HUES64 (cell line): ENCODE data around the gene KLHL26.
A peak's percentile ranks its signal among the peaks of the same experiment; 100 is the strongest.

Experiments used
- H3K27ac ChIP-seq: 2 replicates; pipeline ENCODE4 v1.7.0; 2013; ENCODE audit warnings: low read depth, low read length, inconsistent platforms
- H3K27me3 ChIP-seq: 2 replicates; pipeline ENCODE4 v1.6.1; 2013; ENCODE audit warnings: mild to moderate bottlenecking, low read length; ENCODE audit not compliant: insufficient read depth
- H3K36me3 ChIP-seq: 2 replicates; pipeline ENCODE4 v1.6.1; 2013; ENCODE audit warnings: mild to moderate bottlenecking, low read length; ENCODE audit not compliant: insufficient read depth
- H3K4me1 ChIP-seq: 2 replicates; pipeline ENCODE4 v1.6.1; 2013; ENCODE audit warnings: mild to moderate bottlenecking, low read length, moderate library complexity; ENCODE audit not compliant: insufficient read depth
- H3K4me3 ChIP-seq: 2 replicates; pipeline ENCODE4 v1.5.1; 2013; ENCODE audit warnings: mild to moderate bottlenecking, low read length, moderate library complexity
- H3K9ac ChIP-seq: 2 replicates; pipeline ENCODE4 v1.6.1; 2013; ENCODE audit warnings: mild to moderate bottlenecking, low read depth, low read length
- H3K9me3 ChIP-seq: 2 replicates; pipeline ENCODE4 v1.6.1; 2013; ENCODE audit warnings: low read depth, low read length; ENCODE audit not compliant: insufficient read depth
- WGBS: fragments of 150-250, 120-280 bp; methylation state at CpG from one replicate; pipeline ENCODE4 v1.1.7; 2013; ENCODE audit warnings: missing lambda C conversion rate; 5-methylcytosine and 5-hydroxymethylcytosine counted together

Gene KLHL26

DNA sequence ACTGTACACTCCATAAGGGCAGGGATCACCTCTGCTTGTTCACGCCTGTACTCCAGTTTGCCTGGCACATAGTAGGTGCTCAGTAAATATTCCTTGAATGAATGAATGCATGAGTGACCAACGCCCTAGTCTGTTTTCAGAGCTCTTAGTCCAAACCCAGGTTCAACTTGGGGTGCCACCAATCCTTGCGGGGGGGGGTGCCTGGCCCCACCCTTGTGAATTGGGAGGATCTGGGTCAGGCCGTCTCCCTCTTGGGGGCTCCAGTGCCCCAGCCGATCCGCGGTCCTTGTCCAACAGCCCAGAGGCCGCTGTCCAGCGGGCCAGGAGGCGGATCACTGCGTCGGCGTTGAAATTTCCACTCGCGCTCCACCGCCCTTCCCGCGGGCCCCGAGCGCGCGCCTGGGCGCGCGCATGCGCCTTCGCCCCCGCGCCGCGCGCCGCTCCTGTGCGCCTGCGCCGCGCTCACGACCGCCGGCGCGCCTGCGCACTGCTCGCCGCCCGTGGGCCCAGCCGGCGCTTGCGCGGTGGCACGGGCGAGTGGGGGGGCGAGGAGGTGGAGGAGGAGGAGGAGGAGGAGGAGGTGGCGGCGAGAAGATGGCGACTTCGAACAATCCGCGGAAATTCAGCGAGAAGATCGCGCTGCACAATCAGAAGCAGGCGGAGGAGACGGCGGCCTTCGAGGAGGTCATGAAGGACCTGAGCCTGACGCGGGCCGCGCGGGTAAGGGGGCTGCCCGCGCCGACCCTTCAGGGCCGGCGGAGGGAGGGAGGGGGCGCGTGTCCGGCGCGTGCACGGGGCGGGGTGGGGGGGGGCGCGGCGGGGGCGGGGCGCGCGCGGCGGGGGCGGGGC, 46.5 kb downstream of the KLHL26 start, which contains the start of gene CRTC1:
Gene CRTC1, plus strand, starts transcription at position 572 of the 849 bp plus-strand sequence. Its CDS starts 23 bp downstream, at position 595.
- no peaks in the 10 kb centered on the region for H3K27me3 ChIP-seq
- 1% methylated on average over 81 of the region's 93 CpGs for WGBS
- H3K9ac ChIP-seq = peak within 1 kb of the TSS; percentile 81
- H3K4me3 ChIP-seq = peak within 1 kb of the TSS; percentile 70
- no peaks in the 10 kb centered on the region for H3K9me3 ChIP-seq
- peak within 1 kb of the TSS; percentile 58 for H3K27ac ChIP-seq
- H3K36me3 ChIP-seq = no peaks in the 10 kb centered on the region
- H3K4me1 ChIP-seq = peaks cover 6% of the 10 kb centered on the region; the same call in 1 of the 2 replicates

DNA sequence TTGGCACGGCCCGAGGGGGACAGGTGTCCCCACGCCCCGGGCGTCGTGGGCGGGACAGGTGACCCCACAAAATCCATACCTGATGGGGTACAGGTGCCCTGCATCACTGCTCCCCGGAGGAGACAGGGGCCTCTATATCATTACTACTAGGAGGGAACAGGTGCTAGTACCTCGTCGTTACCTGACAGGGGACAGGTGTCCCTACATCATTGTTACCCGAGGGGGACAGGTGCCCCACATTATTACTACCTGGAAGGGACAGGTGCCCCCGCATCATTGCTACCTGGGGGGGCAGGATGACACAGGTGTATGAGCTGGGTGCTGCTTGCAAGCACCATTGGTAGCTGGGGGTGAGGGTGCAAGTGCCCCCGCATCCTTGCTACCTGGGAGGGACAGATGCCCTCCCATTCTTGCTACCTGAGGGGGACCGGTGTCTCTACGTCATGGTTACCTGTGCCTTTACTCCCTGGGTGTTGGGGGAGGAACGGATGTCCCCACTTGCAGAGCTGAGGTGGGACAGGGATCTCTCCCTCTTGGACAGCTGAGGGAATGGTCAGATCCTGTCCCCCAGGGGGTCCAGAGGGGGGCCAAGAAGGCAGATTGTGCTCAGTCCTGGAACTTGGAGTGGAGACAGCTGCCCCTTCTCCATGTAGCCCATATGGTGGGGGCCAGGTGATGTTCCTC, 47.3 kb downstream of the KLHL26 start:
- Histone ChIP-seq H3K36me3 (no peaks in the 10 kb centered on the region), H3K4me1 (0 out of 2 replicates have a peak, but pooled peaks cover 4% of the 10 kb centered on the region), H3K27ac (no peak overlapping the region), H3K4me3 (peak overlapping the region; percentile 70), H3K27me3 (no peaks in the 10 kb centered on the region), H3K9me3 (no peaks in the 10 kb centered on the region), H3K9ac (no peak overlapping the region)
- WGBS = 26% methylated on average over 16 of the region's 16 CpGs

DNA sequence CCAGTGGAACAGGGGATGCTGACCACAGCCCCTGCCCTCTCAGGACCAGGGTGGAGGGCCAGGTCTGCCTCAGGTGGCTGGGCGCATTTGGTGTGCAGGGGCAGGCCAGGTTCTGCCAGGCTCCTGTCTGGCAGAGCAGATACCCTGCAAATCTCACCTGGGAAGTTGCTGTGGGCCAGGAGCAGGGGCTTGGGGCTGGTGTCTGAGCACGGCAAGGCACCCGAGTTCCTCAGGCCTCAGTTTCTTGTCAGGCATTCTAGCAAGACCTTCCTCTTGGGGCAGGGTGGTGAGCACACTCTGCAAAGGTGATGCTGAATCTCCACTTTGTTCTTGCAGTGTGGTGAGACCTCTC, 47.8 kb downstream of the KLHL26 start:
- H3K4me1 ChIP-seq = 0 out of 2 replicates have a peak, but pooled peaks cover 4% of the 10 kb centered on the region
- WGBS = 89% methylated on average over 3 of the region's 3 CpGs
- H3K27me3 ChIP-seq = no peaks in the 10 kb centered on the region
- H3K9ac ChIP-seq = no peak overlapping the region
- H3K27ac ChIP-seq = no peak overlapping the region
- H3K9me3 ChIP-seq = no peaks in the 10 kb centered on the region
- peak overlapping the region; percentile 70 for H3K4me3 ChIP-seq
- no peaks in the 10 kb centered on the region for H3K36me3 ChIP-seq

DNA sequence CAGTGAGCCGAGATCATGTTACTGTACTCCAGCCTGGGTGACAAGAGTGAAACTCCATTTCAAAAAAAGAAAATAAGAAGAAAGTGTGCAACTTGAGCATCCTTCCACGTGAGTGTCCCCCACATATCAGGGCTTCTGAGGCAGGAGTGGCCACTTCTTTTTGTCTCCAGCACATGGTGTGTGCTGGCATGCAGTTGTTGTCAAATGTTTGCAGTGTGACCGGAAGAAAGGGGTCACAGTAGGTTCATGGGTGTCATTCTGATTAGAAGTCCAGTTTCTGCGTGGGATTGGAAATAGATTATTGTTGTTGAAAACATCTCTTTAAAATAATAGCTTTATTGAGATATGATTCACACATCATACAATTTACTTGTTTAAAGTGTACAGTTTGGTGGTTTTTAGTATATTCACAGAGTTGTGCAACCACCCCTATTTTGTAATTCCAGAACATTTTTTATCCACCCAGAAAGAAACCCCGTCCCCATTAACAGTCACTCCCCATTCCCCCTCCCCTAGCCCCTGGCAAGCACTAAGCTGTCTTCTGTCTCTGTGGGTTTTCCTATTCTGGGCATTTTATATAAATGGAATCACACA, 48.9 kb downstream of the KLHL26 start:
- H3K27ac ChIP-seq = no peak overlapping the region
- H3K9ac ChIP-seq = no peak overlapping the region
- no peaks in the 10 kb centered on the region for H3K36me3 ChIP-seq
- 0 out of 2 replicates have a peak, but pooled peaks cover 4% of the 10 kb centered on the region for H3K4me1 ChIP-seq
- WGBS = 88% methylated on average over 5 of the region's 5 CpGs
- H3K4me3 ChIP-seq = no peak overlapping the region
- no peaks in the 10 kb centered on the region for H3K27me3 ChIP-seq
- no peaks in the 10 kb centered on the region for H3K9me3 ChIP-seq

DNA sequence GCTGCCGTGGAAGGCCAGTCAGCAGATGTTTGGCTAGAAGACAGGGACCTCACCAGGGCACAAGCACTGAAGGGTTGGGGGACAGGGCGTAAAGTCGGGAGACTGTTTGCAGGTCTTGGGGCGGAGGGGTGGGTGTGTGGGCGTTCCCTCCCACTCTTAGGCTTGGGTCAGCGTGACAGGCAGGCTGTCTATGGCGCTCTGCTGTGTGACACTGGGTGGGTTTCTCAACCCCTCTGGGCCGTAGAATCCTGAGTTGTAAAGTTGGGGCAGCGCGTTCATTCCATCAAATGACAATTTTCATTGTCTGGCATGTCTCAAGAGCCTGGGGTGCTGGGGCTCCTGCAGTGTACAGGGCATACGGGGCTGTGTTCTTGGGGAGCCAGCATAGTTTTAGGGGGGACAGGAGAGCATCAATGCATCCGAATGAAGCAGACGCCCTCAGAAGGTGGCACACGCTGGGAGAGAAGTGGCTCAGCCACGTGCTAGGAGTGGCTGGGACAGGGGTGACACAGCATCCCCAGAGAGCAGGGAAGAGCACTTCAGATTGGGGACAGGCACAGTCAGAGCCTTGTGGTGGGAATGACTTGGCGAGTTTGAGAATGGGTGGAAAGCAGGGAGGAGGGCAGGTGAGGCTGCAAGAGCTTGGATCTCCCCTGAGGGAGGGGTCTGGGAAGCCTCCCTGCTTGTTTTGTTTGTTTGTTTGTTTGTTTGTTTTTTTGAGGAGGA, 51.1 kb downstream of the KLHL26 start:
- no peak overlapping the region for H3K27ac ChIP-seq
- no peaks in the 10 kb centered on the region for H3K27me3 ChIP-seq
- H3K4me1 ChIP-seq = 0 out of 2 replicates have a peak, but pooled peaks cover 4% of the 10 kb centered on the region
- no peak overlapping the region for H3K4me3 ChIP-seq
- 94% methylated on average over 16 of the region's 16 CpGs for WGBS
- no peaks in the 10 kb centered on the region for H3K36me3 ChIP-seq
- H3K9ac ChIP-seq = no peak overlapping the region
- no peaks in the 10 kb centered on the region for H3K9me3 ChIP-seq

DNA sequence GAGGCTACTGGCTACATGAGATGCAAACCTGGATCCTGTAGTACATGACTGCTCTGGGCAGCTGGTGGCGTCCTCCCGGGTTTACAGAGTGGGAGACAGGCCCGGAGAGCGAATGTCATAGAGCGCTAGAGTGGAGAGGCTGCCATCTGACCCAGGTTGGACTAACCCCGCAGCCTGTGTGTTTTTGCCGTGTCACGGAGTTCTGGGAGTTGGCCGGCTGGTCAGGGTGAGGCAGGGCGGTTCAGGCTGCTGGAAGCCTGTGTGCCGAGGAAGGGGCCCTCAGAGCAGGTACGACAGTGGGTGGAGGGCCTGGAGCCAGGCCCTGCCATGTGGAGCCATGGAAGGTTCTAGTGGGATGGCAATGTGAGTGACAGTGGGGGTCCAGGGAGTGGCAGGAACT, 59.2 kb downstream of the KLHL26 start:
- peaks cover 10% of the 10 kb centered on the region; the same call in 1 of the 2 replicates for H3K4me1 ChIP-seq
- WGBS = 94% methylated on average over 12 of the region's 12 CpGs
- H3K36me3 ChIP-seq = no peaks in the 10 kb centered on the region
- H3K9ac ChIP-seq = no peak overlapping the region
- H3K9me3 ChIP-seq = no peaks in the 10 kb centered on the region
- no peak overlapping the region for H3K27ac ChIP-seq
- no peak overlapping the region for H3K4me3 ChIP-seq
- no peaks in the 10 kb centered on the region for H3K27me3 ChIP-seq

DNA sequence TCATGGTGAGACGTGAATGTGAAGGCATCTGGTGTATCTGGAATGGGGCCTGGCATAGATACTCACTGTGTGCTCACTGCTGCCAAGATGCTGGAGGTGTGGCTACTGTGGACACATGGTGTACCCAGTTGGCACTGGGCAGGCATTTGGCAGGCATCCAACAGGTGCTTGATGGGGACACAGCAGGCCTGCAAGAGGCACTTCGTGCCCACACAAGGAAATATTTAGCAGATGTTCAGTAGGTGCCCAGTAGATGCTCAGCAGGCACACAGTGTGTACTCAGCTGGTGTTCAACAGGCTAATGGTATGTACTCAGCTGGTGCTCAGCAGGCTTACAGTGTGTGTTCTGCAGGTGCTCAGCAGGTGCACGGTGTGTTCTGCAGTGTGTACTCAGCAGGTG, 60.9 kb downstream of the KLHL26 start:
- H3K36me3 ChIP-seq = no peaks in the 10 kb centered on the region
- H3K9me3 ChIP-seq = no peaks in the 10 kb centered on the region
- no peaks in the 10 kb centered on the region for H3K27me3 ChIP-seq
- H3K4me3 ChIP-seq = no peak overlapping the region
- H3K9ac ChIP-seq = no peak overlapping the region
- peaks cover 10% of the 10 kb centered on the region; the same call in 1 of the 2 replicates for H3K4me1 ChIP-seq
- 89% methylated on average over 3 of the region's 3 CpGs for WGBS
- no peak overlapping the region for H3K27ac ChIP-seq

DNA sequence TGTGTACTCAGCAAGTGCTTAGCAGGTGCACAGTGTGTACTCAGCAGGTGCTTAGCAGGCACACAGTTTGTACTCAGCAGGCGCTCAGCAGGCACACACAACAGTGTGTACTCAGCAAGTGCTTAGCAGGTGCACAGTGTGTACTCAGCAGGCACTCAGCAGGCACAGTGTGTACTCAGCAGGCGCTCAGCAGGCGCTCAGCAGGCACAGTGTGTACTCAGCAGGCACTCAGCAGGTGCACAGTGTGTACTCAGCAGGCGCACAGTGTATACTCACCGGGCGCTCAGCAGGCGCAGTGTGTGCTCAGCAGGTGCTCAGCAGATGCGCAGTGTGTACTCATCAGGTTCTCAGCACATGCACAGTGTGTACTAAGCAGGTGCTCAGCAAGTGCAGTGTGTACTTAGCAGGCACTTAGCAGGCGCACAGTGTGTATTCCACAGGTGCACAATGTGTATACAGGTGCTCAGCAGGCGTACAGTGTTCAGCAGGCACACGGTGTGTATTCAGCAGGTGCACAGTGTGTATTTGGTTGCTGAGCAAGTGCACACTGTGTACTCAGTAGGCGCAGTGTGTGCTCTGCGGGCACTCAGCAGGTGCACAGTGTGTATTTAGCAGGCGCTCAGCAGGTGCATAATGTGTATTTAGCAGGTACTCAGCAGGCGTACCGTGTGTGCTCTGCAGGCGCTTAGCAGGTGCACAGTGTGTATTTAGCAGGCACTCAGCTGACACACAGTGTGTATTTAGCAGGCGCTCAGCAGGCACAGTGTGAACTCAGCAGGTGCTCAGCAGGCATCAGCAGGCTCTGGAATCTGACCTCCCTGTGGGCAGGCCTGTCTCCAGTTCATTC, 61.7 kb downstream of the KLHL26 start:
- Histone ChIP-seq H3K27me3 (no peaks in the 10 kb centered on the region), H3K36me3 (no peaks in the 10 kb centered on the region), H3K4me1 (peaks cover 10% of the 10 kb centered on the region; the same call in 1 of the 2 replicates), H3K27ac (no peak overlapping the region), H3K9me3 (no peaks in the 10 kb centered on the region), H3K4me3 (no peak overlapping the region), H3K9ac (no peak overlapping the region)
- 91% methylated on average over 18 of the region's 18 CpGs for whole genome bisulfite sequencing

DNA sequence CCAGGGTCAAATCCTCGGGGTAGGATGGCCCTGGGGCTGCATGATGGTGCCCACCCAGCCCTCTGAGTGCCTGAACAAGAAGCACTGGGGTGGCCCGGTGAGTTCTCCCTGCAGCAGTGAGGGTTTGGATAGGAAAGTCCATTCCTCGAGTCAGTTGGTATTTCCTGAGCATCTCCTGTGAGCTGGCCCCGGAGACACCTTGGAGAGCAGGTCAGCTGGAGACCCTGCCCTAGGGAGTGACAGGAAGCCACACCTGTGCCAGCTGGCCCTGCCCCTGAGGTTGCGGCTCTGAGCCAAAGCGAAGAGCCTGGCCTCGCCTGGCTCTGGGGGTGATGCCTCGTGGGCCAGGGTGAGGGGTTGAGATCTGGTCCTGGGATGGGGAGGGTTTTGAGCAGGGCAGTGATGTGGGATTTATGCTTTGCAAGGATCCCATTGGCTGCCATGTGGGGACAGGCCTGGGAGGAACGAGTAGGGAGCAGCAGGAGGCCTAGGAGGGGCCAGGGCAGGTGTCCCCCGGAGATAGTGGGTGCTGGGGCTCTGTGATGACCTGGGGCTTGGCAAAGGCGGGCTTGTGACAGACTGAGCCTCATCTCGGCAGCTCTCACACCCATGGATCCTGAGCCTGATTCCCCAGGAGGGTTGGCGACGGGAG, 62.7 kb downstream of the KLHL26 start:
- H3K9me3 ChIP-seq = no peaks in the 10 kb centered on the region
- H3K4me1 ChIP-seq = peaks cover 10% of the 10 kb centered on the region; the same call in 1 of the 2 replicates
- H3K36me3 ChIP-seq = no peaks in the 10 kb centered on the region
- no peak overlapping the region for H3K4me3 ChIP-seq
- 78% methylated on average over 14 of the region's 14 CpGs for WGBS
- no peaks in the 10 kb centered on the region for H3K27me3 ChIP-seq
- H3K27ac ChIP-seq = no peak overlapping the region
- H3K9ac ChIP-seq = no peak overlapping the region
